Coronary artery (tissue), 2 donors: ENCODE results near the gene EIF4E1B.

Experiments used
- DNase-seq: peaks from one replicate; pipeline ENCODE4 v3.0.0-alpha.2; 2017; ENCODE audit warnings: low spot score
- H3K27ac ChIP-seq, 2 donors: fragments of 200-600 bp; sonication (generic); one replicate each; pipeline ENCODE4 v1.5.1; 2016 to 2019
- H3K4me3 ChIP-seq: fragments of 200-600 bp; sonication (generic); 2 replicates; pipeline ENCODE4 v1.5.1; 2016; ENCODE audit warnings: mild to moderate bottlenecking, moderate library complexity
- CTCF ChIP-seq: fragments of 200-600 bp; sonication (generic); IDR thresholded peaks from one replicate; pipeline ENCODE4 v1.5.1; 2019; ENCODE audit warnings: antibody characterized with exemption

Gene EIF4E1B

DNA sequence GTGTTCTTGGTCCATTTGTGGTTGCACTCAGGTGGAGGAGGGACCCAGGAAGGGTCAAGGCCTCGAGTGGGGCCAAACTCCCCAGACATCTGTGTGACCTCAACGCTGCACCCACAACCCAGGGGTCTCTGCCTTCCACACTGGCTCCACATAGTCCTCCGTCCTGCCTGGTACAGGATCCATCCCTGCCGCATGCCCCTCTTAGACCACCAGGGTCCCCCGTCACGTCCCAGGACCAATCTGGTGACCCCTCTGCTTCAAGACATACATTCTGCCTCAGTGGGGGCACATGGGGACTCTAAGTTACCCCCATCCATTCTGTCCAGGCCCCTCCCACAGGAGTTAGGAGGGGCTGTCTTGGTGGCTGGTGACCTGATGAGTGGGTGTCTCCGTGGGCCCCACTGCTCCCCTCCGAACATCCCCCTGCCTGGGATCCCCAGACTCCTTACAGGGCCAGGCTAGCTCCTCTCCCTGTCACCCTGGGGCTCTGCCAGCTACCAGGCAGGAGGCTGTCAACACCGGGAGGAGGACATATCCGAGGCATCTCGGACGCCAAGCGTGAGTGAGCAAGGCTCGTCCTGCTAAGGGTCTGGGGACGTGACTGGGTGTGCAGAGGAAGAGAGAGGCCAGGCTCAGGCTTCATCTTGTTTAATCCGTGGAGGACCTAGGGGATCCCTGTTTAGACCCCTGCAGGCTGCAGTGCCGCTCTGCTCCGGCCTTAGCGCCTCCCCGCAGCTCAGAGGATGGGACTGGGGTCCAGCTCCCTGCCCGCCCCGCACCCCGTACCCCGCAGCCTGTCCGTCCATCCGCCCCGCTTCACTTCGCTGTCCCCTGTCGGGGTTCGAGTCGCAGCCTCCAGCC, 49.1 kb downstream of the EIF4E1B start:
- Histone ChIP-seq H3K27ac (no peak overlapping the region), H3K4me3 (no peak overlapping the region)
- DNase-seq, result no peak
- TF ChIP-seq CTCF, result no peak

DNA sequence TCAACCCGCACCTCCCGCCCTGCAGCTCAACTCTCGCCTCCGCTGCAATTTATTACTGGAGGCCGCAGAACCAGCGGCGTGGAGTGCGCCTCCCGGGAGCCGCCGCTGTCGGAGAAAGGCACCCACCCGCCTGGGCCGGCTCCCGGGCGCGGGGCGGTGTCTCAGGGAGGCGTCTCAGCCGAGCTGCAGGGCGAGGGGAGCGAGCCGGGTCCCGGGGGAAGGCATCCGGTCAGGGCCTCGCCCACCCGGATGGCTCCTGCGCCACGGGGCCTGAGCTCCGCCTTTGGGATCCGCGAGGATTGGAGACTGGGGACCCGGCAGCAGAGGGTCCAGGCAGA, 49.7 kb downstream of the EIF4E1B start:
- DNase-seq, result no peak
- Histone ChIP-seq H3K4me3 (no peak overlapping the region), H3K27ac (no peak overlapping the region)
- TF ChIP-seq CTCF, result no peak

GRCh38 chr5:176682016-176682531, 51.6 kb downstream of the EIF4E1B start:
- DNase-seq, result no peak
- TF ChIP-seq CTCF, result no peak

GRCh38 chr5:176685010-176685409, 54.5 kb downstream of the EIF4E1B start:
- no peak for TF ChIP-seq CTCF
- Histone ChIP-seq H3K4me3 (no peak overlapping the region), H3K27ac (no peak overlapping the region)
- DNase-seq, result no peak

More at GRCh38 chr5:176682016-176682531, 51.6 kb downstream of the EIF4E1B start:
- Histone ChIP-seq H3K27ac (no peak overlapping the region), H3K4me3 (no peak overlapping the region)

DNA sequence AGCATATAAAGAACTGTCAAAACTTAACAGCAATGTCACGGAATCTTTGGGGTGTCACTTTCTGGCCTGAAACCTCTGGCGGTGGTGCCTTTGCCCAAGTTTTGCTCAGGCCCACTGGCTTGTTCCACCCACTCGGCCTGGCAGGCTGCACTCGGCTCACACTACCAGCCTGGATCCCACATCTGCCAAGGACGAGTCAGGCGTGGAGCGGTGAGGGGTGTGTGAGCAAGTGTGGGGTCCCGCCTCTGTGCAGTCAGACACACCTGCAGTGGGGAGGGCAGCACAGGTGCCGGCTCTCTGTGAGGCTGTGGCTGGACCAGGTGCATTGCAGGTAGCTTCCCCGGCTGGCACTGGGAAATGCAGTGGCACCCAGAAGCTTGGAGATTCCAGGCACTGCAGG, 56.8 kb downstream of the EIF4E1B start:
- Histone ChIP-seq H3K4me3 (no peak overlapping the region), H3K27ac (no peak overlapping the region)
- TF ChIP-seq CTCF, result no peak
- DNase-seq, result no peak

DNA sequence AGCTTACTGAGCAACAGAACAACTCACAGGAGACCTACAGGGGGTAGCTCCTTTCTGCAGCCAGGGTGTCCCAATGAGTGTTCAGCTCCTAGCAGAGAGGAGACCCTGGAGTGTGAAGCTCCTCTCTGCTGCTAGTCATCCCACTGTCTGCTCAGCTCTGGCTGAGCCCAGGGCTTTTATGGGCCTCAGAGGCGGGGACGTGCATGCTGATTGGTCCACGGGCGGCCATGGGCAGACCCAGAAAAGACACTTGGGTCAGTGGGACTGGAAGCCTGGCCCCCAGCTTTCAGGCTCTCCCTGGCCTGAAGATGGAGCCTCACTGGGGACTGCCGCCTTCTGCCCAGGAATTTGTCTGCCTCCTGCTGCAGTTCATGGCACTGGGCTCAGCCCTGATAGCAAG, 57.4 kb downstream of the EIF4E1B start:
- Histone ChIP-seq H3K27ac (no peak overlapping the region), H3K4me3 (no peak overlapping the region)
- no peak for DNase-seq
- TF ChIP-seq CTCF, result no peak

GRCh38 chr5:176690911-176691310, 60.4 kb downstream of the EIF4E1B start:
- TF ChIP-seq CTCF, result no peak
- H3K27ac ChIP-seq, result no peak overlapping the region
- DNase-seq, result no peak
- H3K4me3 ChIP-seq, result no peak overlapping the region
